NCI-H1436 (cell line): ENCODE measurements around the gene CHMP2A.

Source experiments
- DNase-seq: peaks from one replicate; lab custom pipeline; 2025; lab: John Stamatoyannopoulos, UW

CHMP2A gene

DNA sequence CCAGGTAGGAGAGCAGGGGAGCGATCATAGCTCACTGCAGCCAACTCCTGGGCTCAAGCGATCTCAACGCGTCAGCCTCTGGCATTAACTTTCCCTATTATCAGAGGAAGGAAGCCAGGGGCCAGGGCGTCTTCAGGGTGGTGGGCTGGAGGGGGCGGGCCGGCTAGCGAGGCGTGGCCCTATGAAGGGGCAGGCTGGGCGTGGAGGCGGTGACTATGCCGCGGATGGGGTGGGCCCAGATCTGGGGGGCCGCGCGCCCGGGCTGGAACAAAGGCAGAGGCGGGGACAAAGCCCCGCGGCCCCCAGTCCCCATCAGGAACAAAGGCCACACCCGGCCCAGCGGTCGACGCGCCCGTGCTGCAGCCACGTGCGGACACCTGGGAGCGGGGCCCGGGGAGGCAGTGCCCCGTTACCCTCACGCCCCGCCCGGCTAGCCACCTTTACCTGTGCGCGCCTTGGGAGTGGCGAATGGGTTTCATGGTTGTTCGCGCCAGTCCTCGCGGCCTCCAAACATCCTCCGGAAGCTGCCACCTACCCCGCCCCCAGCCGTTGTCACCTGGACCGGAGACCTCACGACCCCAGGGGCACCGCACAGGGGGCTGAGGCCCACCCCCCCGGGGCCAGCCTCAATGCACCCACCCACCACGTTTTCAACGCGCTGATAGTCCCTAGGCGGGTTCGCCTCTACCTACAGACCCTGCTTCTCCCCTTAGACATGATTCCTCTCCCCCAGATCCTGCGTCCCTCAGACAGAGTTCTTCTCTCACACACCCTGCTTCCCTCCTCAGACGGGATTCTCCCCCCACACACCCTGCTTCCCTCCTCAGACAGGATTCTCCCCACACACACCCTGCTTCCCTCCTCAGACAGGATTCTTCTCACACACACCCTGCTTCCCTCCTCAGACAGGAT is 16.4 kb downstream of the CHMP2A start:
- DNase-seq: peak; percentile 90

DNA sequence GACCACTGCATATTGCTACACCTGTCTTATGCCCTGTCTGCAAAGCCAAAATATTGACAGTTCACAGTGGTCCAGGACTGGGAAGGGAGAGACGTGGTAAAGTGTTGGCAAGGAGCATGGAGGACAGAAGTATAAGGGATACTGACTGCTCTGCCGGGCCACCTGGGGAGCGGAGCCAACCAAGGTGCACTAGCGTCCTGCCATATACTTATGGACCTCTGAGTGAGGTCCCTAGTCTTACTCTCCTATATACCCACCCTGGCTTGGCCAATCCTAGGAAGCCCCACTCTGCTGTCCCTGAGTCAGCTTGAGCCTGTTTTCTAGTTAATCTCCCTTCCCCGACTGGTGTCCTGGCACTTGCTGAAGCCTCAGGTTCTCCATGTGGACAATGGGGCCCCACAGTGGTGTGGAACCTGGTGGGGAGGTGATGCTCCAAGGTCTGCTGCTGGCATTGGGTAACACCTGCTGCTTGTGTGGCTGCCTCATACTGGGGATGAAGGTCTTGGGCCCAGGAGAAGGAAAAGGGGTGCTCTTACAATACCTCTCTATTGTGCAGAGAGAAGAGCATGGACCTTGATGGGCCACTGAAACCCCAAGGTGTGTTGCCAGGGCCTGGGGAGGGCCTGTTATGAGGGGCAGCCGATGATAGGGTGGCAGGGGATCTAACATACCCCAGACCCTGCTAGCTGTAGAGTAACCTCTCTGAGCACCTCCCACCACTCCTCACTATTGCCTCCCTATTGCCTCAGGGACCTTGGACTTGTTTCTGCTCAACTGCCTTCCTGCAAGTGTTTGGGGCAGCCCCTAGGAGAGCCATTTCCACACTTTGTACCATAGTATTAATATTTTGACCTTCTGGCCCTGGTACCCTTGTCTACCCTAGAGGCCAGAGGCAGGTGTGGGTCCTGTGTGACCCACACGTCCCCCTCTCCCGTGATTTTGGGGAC is 17.8 kb downstream of the CHMP2A start:
- DNase-seq: no peak

DNA sequence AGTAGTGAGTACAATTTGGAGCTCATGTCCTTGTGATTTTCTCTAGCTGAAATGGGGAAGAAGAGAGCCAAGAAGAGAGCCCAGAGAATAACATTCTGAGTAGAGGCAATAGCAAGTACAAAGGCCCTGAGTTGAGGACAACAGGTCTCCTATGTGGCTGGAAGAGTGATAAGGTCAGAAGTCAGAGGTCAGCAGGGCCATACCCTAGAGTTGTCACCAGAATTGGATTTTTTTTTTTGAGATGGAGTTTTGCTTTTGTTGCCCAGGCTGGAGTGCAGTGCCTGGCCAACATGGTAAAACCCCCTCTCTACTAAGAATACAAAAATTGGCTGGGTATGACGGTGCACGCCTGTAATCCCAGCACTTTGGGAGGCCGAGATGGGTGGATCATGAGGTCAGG is 19.0 kb downstream of the CHMP2A start:
- DNase-seq: no peak

DNA sequence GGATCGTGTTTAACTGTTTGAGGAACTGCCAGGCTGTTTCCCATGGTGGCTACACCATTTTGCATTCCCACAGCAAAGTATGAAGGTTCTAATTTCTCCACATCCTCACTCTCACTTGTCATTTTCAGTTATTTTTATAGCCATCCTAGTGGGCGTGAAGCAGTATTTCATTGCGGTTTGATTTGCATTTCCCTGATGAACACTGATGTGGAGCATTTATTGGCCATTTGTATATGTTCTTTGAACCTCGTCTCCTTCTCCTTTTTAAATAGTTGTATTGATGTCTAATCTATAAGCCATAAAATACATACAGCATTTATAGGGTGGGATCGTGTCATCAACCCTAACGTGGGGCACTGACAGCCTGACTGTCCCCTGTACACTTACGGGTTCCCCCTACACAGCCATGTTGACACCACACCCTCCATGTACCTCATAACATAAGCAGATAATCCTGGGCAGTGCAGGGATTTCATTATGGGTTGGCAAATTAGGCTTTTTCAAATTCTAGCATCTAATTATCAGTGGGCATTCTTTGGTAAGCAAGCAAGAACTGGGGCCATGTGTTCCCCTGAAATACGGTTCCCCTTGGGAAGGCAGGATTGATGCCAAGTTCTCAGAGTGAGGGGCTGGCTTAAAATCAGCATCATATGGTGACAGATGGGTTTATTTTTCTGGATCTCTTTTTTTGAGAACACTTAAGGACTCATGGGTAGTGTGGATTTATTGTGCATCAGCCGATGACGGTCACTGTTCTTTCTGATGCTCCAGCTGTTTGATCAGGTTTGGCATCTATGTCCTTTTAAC is 23.7 kb downstream of the CHMP2A start:
- no peak for DNase-seq

DNA sequence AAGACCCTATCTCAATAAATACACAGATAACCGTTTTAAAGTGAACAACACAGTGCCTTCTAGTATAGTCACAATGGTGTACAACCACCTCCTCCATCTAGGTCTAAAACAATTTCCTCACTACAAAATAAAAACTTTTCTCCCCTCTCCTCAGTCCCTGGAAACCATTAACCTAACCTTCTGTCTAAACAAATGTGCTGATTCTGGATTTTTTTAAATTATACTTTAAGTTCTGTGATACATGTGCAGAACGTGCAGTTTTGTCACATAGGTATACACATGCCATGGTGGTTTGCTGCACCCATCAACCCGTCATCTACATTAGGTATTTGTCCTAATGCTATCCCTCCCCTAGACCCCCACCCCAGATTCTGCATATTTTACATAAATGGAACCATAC is 25.5 kb downstream of the CHMP2A start:
- DNase-seq: no peak

DNA sequence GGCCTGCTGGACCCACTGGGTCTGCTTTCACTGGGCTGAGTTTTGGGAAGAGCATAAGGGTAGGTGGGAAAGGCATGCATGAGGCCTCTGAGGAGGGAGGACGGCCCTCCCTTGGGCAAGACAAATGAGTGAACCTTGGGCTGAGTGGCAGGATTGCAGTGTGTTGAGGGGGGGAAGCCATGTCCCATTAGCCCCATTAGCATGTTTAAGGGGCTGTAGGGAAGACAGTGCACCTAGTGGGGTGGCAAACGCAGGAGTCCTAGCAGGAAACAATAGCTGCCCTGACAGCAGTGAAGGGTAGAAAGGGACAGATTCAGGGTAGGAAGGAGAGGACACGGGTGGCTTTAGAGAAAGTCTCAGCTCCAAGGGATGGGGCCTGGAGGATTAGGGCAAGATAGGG is 32.2 kb downstream of the CHMP2A start:
- DNase-seq: no peak

DNA sequence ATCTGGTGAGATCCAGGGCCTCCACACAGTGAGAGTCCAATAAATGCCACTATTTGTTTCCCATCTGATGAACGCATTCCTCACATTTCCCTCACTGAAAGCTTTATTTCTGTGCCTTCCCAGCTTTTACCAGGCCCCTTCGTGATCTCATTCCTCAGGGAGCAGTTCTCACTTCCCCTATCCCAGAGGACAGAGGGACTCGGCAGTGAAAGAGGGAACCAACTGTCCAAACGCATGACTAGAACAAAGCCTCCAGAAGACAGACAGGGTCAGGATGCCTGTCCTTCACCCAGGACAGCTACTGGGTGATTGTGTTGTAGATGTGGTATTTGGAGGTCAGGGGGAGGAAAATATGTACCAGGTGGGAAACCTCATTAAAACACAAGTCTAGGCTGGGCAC is 33.3 kb downstream of the CHMP2A start:
- DNase-seq: no peak

DNA sequence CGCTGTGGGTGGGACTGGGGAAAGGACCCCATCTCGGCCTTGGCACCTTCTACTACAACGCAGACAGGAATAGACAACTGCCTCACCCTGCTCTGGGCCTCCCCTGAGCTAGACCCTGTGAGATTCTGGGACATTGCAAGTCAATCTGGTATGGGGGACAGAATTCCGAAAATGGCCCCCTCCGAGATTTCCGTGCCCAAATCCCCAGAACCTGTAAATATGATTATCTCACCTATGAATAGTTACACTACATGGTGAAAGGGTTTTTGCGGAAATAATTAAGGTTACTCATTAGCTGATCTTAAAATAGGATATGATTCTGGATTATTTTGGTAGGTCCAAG is 34.7 kb downstream of the CHMP2A start:
- DNase-seq: no peak

DNA sequence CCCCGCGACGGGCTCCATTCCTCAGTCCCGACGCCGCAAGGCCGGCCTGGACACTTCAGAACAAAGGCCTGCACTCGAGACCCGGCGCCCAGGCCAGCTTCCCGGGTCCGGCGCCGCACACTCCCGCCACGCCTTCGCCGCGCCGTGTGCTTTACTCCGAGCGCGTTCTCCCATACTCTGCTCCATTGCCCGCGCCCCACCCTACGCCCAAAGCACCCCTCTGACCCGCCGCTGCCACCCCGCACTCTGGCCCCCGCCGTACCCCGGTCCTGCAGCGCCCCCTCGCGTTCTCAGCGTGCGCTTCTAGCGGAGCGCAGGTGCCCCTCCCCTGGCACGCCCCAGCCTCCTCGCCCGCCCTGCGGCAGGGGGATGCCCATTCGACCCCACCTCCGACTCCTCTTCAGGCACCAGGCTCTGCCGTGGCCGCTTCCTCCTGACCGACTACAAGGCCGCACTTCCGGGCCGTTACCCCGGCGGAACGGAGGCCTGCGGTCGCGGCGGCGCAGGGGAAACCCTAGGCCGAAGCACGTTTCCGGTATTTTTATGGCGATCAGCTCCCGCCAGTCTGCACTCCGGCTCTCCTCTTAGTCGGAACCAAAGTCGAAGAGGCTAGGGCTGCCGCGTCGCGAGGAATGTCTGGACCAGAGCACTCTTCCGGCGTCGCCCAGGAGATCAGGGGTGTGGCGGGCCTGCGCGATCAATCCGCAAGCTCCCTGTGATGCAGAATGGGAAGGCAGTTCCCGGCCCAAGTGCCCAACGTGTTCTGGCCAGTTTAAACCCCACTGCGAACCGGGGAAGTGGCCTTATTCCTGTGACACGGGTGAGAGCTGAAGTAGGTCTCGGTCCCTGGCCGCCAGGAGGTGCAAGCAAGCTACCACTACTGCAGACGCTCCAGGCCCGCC is 35.3 kb downstream of the CHMP2A start, which contains the start of gene ZBTB45:
TSS of gene ZBTB45 (minus strand) at position 456 of the 902 bp plus-strand sequence. CDS start 2,137 bp downstream, outside the sequence.
- peak; percentile 96 for DNase-seq

DNA sequence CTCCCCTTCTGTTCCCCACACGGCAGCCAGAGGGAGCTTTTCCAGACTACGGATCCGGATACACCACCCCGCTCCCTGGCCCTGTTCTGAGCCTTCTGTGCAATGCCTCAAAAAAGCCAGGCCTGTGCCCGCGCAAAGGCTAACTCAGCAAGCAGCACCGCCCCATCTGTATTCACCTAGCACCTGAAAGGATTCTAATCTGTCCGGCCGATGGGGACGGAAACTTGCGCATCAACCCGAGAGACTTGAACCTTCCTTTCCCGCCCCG is 35.9 kb downstream of the CHMP2A start:
- DNase-seq: peak; percentile 74

DNA sequence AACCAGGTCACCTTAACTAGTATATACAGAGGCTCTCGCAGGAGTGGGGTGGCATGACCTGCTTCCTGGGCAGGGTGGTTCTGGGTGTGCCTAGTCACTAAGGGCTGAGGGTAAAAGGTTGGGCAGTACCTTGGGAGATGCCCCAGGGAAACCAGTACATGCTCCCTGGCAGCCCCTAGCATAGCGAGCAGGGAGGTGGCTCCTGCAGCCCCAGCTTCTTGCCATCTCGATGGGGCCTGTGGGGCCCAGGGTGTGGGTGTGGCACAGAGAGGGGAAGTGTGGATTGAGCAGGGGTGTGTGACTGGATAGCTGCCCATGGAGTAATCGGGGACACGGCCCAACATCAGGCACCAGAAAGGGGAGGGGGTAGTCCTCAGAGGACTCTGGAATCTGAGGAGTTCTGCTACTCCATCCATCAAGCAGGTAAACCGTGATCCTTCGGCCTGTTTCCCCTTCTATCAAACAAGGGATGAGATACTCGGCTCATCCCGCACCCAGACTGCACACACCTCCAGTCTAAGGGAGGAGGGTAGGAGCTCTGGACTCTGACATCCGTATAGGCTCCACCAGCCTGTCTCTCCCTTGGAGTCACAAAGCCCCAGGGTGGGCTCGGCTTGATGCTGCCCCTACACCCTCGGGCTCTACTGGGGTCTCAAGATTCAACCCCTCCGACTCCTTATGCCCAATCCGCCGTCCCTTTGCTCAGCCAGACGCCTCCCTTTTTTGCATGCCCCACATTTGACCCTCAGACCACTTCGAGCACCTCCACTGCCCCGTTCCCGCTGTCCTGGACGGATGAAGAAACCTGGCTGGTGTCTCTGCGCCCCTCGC is 36.4 kb downstream of the CHMP2A start:
- no peak for DNase-seq

DNA sequence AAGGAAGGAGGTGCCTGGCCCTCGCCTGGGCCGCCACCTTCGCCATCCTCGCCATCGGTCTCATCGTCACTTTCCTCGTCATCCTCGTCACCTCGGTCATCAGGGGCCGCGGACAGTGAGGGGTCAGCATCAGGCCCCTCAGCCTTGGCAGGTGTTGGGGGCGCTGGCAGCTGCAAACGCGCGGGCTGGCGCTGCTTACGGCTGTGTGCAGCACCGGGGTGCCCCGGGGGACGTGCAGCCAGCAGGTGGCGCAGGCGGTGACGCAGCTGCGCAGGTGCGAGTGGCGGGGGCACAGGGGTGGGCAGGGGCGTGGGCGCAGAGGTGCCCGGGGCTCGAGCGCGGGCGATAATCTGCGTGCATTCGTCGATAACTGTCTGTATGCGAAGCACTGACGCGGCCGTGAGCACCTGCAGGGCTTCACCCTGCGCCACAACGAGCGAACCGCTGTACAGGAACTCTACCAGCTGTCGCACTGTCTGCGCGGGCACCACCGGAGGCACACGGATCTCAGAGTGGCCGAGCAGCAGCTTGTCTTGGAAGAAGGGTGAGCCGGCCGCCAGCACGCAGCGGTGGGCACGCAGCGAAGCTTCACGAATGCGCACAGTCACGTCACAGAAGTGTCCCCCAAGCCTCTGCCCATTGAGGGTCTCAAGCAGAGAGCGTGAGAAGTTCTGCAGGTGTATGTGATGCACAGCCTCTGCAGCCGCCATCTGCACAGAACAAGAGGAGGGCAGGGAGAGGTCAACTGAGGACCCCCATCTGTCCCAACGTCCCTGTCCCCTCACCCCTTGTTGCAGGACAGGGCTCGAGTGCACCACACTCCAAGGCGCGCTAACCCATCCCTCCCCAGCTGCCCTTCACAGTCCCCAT is 37.7 kb downstream of the CHMP2A start:
- no peak for DNase-seq

DNA sequence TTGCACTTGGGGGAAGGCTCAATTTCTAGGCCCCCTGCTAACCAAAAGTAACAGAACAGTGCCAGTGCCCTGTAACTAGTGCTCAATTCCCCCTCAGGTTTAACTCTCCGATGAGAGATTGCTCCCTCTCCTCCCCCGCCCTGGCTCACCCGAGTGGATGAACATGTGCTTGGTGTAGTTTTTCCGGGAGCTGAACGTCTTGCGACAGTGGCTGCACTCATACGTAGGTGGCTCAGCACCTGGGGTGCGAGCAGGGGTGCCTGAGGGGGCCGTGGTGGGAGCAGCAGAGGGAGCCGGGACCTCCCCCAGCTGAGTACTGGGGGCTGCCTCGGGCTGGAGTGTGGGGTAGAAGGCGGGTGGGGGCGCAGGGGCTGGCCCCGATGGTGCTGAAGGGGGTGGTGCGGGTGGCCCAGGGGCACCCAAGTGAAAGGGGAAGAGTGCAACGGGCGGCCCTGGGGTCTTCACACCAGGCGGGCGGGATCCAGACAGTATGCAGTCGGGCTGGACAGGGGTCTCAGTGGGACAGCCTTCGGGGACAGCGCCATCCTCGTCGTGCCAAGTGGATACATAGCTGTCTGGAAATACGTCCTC is 38.6 kb downstream of the CHMP2A start:
- DNase-seq: no peak

DNA sequence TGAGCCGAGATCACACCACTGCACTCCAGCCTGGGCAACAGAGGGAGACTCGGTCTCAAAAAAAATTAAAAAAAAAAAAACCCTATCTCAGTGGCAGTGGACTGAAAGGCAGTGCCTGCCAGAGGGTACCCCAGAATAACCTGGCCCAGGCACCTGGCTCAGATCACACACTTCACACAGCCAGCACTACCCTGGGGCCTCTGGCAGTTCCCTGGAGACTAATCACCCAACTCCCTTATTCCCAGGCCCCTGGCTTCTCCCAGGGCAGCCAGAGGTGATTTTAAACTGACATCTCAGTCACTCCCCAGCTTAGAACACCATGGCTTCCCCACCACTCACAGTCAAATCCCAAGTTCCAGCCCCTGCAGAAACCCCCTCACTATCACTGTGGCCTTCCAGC is 39.6 kb downstream of the CHMP2A start:
- no peak for DNase-seq

DNA sequence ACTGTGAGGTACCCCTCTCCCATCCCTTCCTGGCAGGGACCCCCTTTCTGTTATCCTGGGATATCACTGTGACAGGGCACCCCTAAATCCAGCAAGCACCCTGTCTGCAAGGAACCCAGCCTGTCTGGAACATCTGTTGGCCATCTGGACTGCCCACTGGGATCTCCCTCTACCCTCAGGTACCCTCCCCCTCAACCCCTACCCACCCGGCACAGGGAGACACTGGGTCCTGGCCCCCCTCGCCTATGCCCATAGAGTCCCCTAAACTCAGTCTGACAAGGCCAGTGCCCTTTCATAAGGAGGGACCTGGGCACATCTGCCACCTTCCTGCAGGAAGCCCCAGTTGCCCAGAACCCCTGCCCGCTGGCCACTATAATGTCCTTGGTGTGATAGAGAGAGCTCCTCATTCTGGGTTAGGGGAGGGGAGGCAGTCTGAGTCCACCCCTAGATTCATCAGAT is 40.3 kb downstream of the CHMP2A start:
- DNase-seq: no peak

DNA sequence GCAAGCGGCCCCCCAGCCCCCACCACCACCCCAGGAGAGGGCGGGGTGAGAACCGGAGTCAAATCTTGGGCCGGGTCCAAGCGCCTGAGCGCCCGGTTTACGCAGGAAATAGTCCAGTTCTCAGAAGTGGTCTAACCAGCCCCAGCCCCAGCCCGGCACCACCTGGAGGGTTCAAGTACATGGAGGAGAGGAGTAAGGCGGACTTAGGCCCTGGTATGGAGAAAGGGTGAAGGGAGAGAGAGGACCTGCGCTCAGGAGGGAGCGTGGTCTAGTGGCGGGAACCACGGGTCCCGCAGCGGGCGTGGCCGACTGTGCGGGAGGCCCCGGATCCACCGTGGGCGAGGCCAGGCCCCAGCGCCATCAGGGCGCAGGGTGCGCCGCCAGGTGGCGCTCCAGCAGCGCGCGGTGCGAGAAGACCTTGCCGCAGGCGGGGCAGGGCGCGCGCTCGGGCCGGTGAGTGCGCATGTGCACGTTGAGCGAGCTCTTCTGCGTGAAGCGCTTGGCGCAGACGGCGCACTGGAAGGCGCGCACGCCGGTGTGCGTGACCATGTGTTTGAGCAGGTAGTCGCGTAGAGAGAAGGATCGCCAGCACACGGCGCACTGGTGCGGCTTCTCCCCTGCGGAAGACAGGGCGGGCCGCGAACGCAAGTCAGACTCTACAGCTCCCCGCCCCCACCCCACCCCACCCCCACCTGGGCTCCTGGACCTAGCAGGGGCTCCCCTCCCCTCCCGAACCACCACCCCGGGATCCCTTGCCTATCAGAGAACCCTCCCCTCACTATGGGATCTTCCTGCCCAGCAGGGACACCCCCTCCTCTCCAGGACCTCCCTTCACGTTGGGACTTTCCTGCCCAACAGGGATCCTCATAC is 41.0 kb downstream of the CHMP2A start:
- peak; percentile 95 for DNase-seq

DNA sequence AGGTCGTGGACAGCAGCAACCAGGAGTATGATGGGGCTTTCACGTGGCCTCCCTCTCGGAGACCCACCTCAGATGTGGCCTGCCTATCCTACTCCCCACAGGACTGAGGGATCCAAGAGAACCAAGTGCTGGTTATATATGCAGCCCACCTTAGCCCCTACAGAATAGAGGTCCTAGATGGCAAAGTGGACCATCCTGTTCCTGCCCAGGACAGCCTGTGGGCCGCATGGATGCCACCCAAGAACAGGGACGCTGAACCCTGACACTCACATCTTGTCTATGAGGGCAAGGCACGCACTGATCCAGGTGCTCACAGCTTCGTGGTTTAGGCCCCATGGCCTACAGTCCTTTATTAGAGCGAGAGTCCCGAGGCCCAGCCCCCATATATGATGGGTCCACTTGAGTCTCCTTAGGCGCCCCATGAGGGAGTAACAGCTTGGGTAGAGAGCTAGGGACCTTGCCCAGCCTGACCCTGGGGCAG is 41.7 kb downstream of the CHMP2A start:
- no peak for DNase-seq
